T-helper 22 cell (primary cell): ENCODE results near the gene CTDSPL.
A peak's percentile ranks its signal among the peaks of the same experiment; 100 is the strongest.
"Not testable (repeated sequence)": the region's sequence is repeated elsewhere in the genome, so short reads cannot be mapped to it uniquely, and the experiment has no call there.

ENCODE experiments used
- DNase-seq: peaks from one replicate; pipeline ENCODE4 v3.0.0-alpha.2; 2020; ENCODE audit warnings: low read depth

CTDSPL gene

GRCh38 chr3:38019658-38020341 lies 158.1 kb downstream of the CTDSPL start:
- DNase-seq, result no peak

GRCh38 chr3:38020342-38020726 lies 158.7 kb downstream of the CTDSPL start:
- DNase-seq, result no peak

- DNase-seq, result no peak
These were observed 159.5 kb downstream of the CTDSPL start for GRCh38 chr3:38021196-38021595.

- DNase-seq, result no peak
These were observed 160.6 kb downstream of the CTDSPL start for GRCh38 chr3:38022301-38022700.

- DNase-seq, result no peak
These were observed 161.4 kb downstream of the CTDSPL start for GRCh38 chr3:38022896-38023709.

- no peak for DNase-seq
These were observed 165.2 kb downstream of the CTDSPL start for GRCh38 chr3:38026856-38027255.

- DNase-seq, result no peak
These were observed 166.1 kb downstream of the CTDSPL start for GRCh38 chr3:38027466-38028465.

- DNase-seq, result no peak
These were observed 167.1 kb downstream of the CTDSPL start for GRCh38 chr3:38028621-38029361.

GRCh38 chr3:38029400-38030125 lies 167.9 kb downstream of the CTDSPL start, which contains the start of gene PLCD1:
PLCD1 (minus strand) TSS chr3:38029642; CDS start chr3:38029539, 103 bp downstream.
- DNase-seq, result peak; percentile 53

- no peak for DNase-seq
These were observed 168.7 kb downstream of the CTDSPL start for GRCh38 chr3:38030126-38031021.

GRCh38 chr3:38031022-38031994 lies 169.6 kb downstream of the CTDSPL start:
- peak; percentile 38 for DNase-seq

GRCh38 chr3:38032328-38032865 lies 170.7 kb downstream of the CTDSPL start:
- DNase-seq, result no peak

- DNase-seq, result not testable (repeated sequence)
These were observed 171.9 kb downstream of the CTDSPL start for GRCh38 chr3:38033586-38033985.
